Type B pancreatic cell (in vitro differentiated cells): ENCODE data around the gene CRIP1. TPM values are rescaled to one million over a fixed set of nuclear protein-coding genes. Genes with fewer than 3 reads are reported as not detected.

Experiments used
- DNase-seq: peaks from one replicate; pipeline ENCODE4 v3.0.0; 2021; ENCODE audit warnings: mixed read lengths; ENCODE audit not compliant: unreplicated experiment; ENCODE audit errors: extremely low spot score
- H3K27ac Mint-ChIP-seq: 2 replicates; pipeline ENCODE4 v1.8.0; 2021; ENCODE audit warnings: mild to moderate bottlenecking, mixed read lengths
- H3K27me3 Mint-ChIP-seq: 2 replicates; pipeline ENCODE4 v1.8.0; 2021; ENCODE audit warnings: mixed read lengths
- H3K36me3 Mint-ChIP-seq: 2 replicates; pipeline ENCODE4 v1.8.0; 2021; ENCODE audit warnings: mixed read lengths
- H3K4me1 Mint-ChIP-seq: one replicate; pipeline ENCODE4 v1.8.0; 2021; ENCODE audit warnings: mixed read lengths; ENCODE audit not compliant: unreplicated experiment
- H3K4me3 Mint-ChIP-seq: 2 replicates; pipeline ENCODE4 v1.8.0; 2021; ENCODE audit warnings: mild to moderate bottlenecking, mixed read lengths
- H3K9me3 Mint-ChIP-seq: 2 replicates; pipeline ENCODE4 v1.8.0; 2021; ENCODE audit warnings: mixed read lengths
- total RNA-seq: library from RNA; stranded (reverse); gene quantifications from 2 replicates; pipeline ENCODE4 v1.2.1, GENCODE V29; 2021; ENCODE audit warnings: low replicate concordance
- TF ChIP-seq, protein P1 (sequence below): fragments of 200-600 bp; sonication (generic); conservative IDR thresholded peaks from 2 replicates; pipeline ENCODE4 v1.5.0; 2021; ENCODE audit warnings: antibody characterized with exemption, mild to moderate bottlenecking

Gene CRIP1
- total RNA-seq, 1 donor from 2014 or later, result 15.4 TPM

DNA sequence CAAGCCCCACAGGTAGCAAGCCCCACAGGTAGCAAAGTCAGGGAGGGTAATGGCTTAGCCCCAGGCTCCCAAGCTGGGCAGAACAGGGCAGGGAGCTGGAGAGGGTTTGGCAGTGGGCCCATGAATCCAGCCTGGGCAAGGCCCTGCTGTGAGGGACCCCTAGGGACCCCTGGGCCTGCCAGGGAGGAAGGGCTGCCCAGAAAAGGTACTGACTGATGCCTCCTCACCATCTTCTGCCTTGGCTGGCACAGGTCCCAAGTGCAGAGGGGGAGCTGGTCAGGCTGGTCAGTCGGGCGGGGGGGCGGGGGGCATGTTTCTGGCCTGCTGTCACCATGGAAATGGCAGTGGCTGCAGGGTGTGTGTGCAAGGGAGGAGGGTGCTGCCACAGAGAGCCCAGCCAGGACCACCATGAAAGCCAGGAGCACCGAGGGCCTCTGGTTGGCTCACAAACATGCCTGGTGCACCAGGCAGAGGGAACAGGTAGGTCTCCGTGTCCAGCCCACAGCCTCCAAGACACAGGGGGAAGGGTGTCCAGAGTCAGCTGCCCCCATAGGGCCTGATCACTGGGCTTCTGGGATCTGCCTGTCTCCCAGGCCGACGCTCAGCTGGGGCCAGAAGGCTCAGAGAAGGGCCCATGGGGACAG lies 13.5 kb upstream of the CRIP1 start:
- Mint-ChIP-seq H3K27me3 (peaks cover 8% of the 10 kb centered on the region), H3K9me3 (no peaks in the 10 kb centered on the region), H3K36me3 (no peaks in the 10 kb centered on the region), H3K27ac (no peak overlapping the region), H3K4me3 (peak overlapping the region; percentile 72), H3K4me1 (no peaks in the 10 kb centered on the region)
- TF ChIP-seq, protein P1, sequence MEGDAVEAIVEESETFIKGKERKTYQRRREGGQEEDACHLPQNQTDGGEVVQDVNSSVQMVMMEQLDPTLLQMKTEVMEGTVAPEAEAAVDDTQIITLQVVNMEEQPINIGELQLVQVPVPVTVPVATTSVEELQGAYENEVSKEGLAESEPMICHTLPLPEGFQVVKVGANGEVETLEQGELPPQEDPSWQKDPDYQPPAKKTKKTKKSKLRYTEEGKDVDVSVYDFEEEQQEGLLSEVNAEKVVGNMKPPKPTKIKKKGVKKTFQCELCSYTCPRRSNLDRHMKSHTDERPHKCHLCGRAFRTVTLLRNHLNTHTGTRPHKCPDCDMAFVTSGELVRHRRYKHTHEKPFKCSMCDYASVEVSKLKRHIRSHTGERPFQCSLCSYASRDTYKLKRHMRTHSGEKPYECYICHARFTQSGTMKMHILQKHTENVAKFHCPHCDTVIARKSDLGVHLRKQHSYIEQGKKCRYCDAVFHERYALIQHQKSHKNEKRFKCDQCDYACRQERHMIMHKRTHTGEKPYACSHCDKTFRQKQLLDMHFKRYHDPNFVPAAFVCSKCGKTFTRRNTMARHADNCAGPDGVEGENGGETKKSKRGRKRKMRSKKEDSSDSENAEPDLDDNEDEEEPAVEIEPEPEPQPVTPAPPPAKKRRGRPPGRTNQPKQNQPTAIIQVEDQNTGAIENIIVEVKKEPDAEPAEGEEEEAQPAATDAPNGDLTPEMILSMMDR, result no peak
- no peak for DNase-seq

DNA sequence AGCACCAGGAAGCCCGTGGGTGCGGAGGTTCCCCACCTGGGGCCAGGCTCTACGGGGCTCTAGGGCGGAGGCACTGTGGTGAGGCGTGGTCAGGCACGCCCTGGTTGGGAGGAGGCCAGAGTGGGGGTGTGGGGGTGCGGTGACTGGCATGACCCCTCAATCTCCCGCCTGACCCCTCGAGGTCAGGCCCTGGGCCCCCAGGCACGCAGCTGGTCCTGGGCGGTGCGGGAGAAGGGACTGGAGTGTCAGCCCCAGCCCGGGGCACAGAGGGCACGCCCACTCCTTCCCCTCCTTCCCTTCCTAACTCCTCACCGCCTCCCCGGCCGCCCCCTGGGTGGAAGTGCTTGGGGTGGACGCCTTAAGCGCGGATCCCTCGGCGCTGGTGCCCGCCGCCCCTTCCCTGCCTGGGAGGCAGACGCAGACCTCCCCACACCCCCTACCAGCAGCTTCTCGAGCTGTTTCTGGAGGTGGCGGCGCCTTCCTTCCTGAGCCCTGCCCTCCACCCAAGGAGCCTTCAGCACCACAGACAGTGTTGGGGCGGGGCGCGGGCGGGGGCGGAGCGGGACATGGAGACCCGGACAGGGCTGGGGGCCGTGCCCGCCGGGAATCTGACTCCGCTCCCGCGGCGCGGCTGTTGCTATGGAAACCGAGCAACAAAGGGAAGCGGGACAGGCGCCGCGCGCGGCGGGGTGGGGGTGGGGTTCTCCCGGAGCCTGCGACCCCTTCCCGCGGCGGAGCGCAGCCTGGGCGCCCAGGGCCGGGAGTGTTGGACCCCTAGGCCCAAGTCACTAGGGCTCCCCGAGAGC lies 12.8 kb upstream of the CRIP1 start:
- no peaks in the 10 kb centered on the region for H3K9me3 Mint-ChIP-seq
- H3K36me3 Mint-ChIP-seq, result no peaks in the 10 kb centered on the region

DNA sequence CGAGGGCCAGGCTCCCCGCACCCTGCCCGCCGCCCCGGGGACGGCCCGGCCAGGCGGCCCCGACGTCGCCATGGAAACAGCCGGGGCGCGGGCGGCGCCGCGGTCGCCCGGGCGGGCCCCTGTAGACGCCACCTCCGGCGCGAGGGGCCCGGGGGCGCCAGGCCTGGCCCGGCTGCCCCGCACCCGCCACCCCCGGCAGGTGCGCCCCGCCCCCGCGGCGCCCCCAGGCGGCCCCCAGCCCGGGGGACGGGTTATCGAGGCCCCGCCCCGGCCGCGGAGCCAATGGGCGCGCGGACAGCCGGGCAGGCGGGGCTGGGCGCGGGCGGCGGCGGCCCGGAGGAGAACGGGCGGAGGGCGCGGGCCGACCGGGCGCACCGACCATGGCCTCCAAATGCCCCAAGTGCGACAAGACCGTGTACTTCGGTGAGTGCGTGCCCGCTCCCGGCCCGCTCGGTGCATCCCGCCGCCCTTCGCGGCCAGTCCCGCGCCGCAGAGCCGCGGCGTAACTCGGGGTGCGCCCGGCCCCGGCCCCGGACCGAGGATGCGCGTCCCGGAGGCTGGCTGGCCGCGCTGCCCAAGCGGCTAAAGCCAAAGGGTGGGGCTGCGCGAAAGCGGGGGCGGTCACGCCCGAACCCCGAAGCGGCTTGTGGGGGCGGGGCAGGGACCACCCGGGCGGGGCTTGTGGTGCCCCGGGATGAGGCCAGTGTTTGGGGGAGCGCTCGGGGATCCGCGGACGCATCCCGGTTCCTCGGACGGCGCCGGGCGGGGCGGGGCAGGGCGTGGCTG lies 12.0 kb upstream of the CRIP1 start, which contains the start of gene CRIP2:
TSS of gene CRIP2 (plus strand) at position 339 of the 786 bp plus-strand sequence. CDS start at position 381, 42 bp downstream.
- no peak for DNase-seq
- Mint-ChIP-seq H3K27me3 (peaks cover 13% of the 10 kb centered on the region), H3K27ac (no peak within 1 kb of the TSS), H3K4me3 (peak within 1 kb of the TSS; percentile 72), H3K9me3 (no peaks in the 10 kb centered on the region), H3K4me1 (no peaks in the 10 kb centered on the region), H3K36me3 (no peaks in the 10 kb centered on the region)
- TF ChIP-seq, protein P1, result no peak

More for the DNA sequence above, 12.8 kb upstream of the CRIP1 start:
- no peaks in the 10 kb centered on the region for H3K4me1 Mint-ChIP-seq
- TF ChIP-seq, protein P1, result no peak
- H3K27me3 Mint-ChIP-seq, result peaks cover 8% of the 10 kb centered on the region
- DNase-seq, result peak; percentile 92
- H3K27ac Mint-ChIP-seq, result no peak overlapping the region
- H3K4me3 Mint-ChIP-seq, result peak overlapping the region; percentile 72

DNA sequence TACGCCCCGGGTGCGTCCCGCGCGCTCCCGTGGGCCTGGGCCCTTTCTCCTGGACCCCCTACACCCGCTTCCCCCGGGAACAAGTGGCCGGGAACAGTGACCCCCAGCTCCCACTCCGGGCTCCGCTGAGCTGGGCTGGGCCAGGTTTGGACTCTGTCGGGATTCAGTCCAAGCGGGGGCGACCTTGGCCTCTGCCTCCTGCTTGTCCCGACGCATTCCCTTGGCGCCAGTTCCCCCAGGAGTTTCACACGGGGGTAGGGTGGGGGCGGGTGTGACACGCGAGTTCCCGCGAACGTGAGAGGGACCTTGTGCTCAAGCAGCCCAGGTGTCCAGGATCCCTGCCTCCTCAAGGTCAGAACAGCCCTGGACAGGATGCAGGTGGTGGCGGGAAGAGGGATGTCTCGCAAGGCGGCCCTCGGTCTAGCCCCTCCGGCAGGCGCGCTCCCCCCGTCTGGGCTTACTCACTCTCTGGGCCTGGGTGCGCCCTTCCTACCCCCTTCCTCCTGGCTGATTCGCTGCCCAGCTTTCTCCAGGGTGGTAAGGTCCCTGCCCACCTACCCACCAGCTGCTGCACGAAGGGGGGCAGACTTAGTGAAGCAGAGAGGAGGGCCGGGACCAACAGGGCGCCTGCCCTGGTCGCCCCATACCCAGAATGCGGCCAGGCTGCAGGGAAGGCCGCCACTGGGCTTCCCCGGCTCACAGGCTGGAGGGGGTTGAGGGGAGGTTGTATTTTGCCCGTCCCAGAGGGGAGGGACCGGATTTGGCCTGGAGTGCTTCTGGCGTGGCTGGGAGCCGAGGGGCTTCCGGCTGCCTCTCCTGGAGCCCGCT lies 11.2 kb upstream of the CRIP1 start:
- H3K27ac Mint-ChIP-seq, result no peak overlapping the region
- TF ChIP-seq, protein P1, result no peak
- no peaks in the 10 kb centered on the region for H3K4me1 Mint-ChIP-seq
- DNase-seq, result no peak
- peak overlapping the region; percentile 64 for H3K4me3 Mint-ChIP-seq
- no peaks in the 10 kb centered on the region for H3K9me3 Mint-ChIP-seq
- peaks cover 18% of the 10 kb centered on the region for H3K27me3 Mint-ChIP-seq
- no peaks in the 10 kb centered on the region for H3K36me3 Mint-ChIP-seq
